Skeletal muscle tissue (tissue), 4 donors: ENCODE measurements around the gene TRPM8. TPM values are rescaled to one million over a fixed set of nuclear protein-coding genes. Genes with fewer than 3 reads are reported as not detected.

Experiments
- H3K27ac ChIP-seq: one replicate; pipeline ENCODE4 v1.7.0; 2013; ENCODE audit warnings: mild to moderate bottlenecking, low read depth, low read length, inconsistent platforms
- H3K27me3 ChIP-seq, 3 donors: one replicate each; pipeline ENCODE4 v1.7.0; 2013; ENCODE audit warnings: low read length in 3 of 3; ENCODE audit not compliant: control insufficient read depth in 3 of 3, insufficient read depth in 3 of 3
- H3K36me3 ChIP-seq, 3 donors: one replicate each; pipeline ENCODE4 v1.7.0; 2013; ENCODE audit warnings: low read length in 3 of 3; ENCODE audit not compliant: control insufficient read depth in 3 of 3, insufficient read depth in 3 of 3
- H3K4me1 ChIP-seq, 3 donors: one replicate each; pipeline ENCODE4 v1.7.0; 2013; ENCODE audit warnings: low read length in 3 of 3, mild to moderate bottlenecking in 3 of 3; ENCODE audit not compliant: control insufficient read depth in 3 of 3, insufficient read depth in 3 of 3
- H3K4me3 ChIP-seq, 3 donors: one replicate each; pipeline ENCODE4 v1.7.0; 2013; ENCODE audit warnings: low read length in 3 of 3
- H3K9ac ChIP-seq, 3 donors: one replicate each; pipeline ENCODE4 v1.7.0; 2013; ENCODE audit warnings: low read length in 3 of 3, mild to moderate bottlenecking in 3 of 3, moderate library complexity in 2 of 3, low read depth in 1 of 3
- H3K9me3 ChIP-seq, 3 donors: one replicate each; pipeline ENCODE4 v1.7.0; 2013; ENCODE audit warnings: low read length in 3 of 3; ENCODE audit not compliant: control insufficient read depth in 3 of 3
- total RNA-seq: library from RNA; depleted of rRNA; stranded (reverse); fragments of >200 nt; gene quantifications from one replicate; pipeline ENCODE4 v1.2.3, GENCODE V29; 2014
- donor health status: Osteomylitis.

Gene TRPM8
- total RNA-seq, 1 donor from 2014 or later, result not detected

DNA sequence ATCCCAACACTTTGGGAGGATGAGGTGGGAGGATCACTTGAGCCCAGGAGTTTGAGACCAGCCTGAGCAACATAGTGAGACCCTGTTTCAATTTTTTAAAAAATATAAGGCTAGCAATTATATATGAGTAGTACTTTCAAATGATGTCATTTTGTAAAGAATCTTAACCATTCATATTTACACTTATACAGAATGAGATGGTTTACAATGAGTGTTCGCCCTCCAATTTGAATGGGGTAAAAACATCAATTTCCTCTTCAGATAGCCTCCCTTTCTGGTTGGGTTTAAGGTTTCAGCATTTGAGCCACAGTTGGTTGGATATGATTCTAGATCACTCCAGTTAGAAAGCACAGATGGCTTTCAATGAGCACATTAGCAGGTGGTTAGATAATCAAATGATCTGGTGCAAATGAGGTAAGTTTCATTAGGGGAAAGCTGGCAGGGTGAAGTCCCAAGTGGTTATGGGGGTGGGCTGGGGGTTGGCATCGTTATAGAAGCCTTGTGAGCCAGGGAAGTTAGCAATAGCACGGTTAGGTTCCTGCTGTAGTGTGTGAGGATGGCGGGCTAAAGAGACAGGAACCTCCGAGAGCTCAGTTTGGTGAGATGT, 63.9 kb downstream of the TRPM8 start:
- Histone ChIP-seq H3K27ac (no peak overlapping the region), H3K27me3 (peaks cover 0 to 5% (median 4%) of the 10 kb centered on the region in 3 donors), H3K9ac (no peak overlapping the region)

DNA sequence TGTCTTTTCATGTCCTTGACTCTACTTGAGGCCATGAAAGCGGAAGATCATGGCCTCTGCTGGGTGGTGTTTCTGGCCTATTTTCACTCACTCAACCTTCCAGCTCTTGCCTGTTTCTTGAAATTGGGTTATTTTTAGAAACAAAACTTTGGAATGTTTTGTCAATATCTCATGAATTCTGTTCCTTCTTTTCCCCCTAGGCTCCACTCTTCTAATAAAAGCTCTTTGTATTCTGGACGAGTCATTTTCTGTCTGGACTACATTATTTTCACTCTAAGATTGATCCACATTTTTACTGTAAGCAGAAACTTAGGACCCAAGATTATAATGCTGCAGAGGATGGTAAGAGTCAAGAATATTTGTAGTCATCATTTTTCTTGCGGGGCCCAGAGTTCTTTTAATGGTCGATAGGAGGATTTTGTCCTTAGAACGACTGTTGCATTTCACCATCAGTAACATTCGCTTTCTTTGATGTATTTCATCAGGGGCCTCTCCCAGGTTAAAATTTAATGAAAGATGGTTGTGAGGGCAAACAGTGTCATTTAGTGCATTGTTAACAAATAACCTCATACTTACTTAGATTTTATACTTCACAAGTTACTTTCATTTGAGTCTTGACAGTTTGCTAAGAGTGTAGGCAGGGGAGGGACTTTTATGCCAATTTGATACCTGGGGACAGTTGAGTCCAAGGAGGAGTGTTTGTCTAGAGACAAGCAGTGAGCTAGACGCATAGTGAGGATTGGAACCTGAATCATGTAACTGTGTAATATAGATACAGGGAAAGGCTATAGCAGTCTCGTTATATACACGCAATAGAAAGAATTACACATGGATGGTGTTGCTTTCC, 64.6 kb downstream of the TRPM8 start:
- H3K9ac ChIP-seq, result no peak overlapping the region
- no peaks in the 10 kb centered on the region for H3K36me3 ChIP-seq
- H3K27me3 ChIP-seq, result peaks cover 0 to 5% (median 4%) of the 10 kb centered on the region in 3 donors
- no peak overlapping the region for H3K27ac ChIP-seq
- no peaks in the 10 kb centered on the region for H3K9me3 ChIP-seq
- H3K4me1 ChIP-seq, result no peaks in the 10 kb centered on the region
- H3K4me3 ChIP-seq, result no peak overlapping the region

More for the DNA sequence above, 63.9 kb downstream of the TRPM8 start:
- Histone ChIP-seq H3K4me1 (no peaks in the 10 kb centered on the region), H3K36me3 (no peaks in the 10 kb centered on the region), H3K9me3 (no peaks in the 10 kb centered on the region), H3K4me3 (no peak overlapping the region)

DNA sequence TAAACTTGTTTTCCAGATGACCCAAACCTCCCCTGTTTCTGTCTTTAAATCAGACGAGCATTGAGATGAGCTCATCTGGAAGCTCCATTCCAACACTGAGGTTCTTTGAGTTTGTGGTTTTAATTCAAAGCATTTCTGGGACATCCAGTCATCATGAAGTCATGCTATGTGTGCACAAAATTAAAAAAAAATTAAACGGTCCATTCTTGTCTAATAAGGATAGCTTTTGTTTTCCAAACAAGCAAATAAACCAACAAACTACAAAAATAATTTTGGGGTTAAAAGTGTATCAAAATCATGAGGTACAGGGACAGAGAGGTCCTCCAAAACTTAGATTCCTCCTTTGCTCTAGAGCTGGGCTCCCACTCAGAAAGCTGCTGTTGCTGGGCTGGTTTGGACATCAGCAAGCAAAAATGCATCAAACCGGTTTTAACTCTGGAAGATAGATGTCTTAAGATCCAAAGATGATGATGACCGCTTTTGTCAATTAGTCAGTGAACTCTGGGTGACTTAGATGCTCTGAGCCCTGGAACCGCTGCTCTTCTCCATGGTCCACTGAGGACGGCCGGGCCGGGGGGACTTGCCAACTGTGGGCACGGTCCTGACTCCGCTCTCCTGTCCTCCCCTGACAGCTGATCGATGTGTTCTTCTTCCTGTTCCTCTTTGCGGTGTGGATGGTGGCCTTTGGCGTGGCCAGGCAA, 65.4 kb downstream of the TRPM8 start:
- H3K9me3 ChIP-seq, result no peaks in the 10 kb centered on the region

DNA sequence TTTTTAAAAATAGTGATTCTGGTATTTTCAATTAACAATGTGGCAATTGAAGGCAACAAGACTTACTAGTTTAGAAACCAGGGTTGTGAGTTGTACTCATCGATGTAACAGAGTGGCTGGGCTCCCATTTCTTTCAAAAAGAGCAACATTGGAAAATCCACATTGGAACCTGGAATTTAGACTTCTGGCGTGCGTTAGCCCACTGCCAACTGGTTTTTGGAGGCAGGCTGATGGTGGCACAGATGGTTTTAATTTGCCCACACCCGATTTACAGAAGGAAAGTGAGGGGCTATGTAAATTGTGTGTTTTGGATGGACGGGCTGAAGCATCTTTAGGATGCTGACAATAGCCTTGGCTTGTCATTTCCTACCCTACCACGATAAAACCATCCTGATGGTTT, 66.3 kb downstream of the TRPM8 start:
- Histone ChIP-seq H3K4me3 (no peak overlapping the region), H3K9ac (no peak overlapping the region), H3K4me1 (no peaks in the 10 kb centered on the region), H3K27ac (no peak overlapping the region), H3K9me3 (no peaks in the 10 kb centered on the region), H3K36me3 (no peaks in the 10 kb centered on the region), H3K27me3 (peaks cover 0 to 5% (median 4%) of the 10 kb centered on the region in 3 donors)

More for the DNA sequence above, 65.4 kb downstream of the TRPM8 start:
- Histone ChIP-seq H3K36me3 (no peaks in the 10 kb centered on the region), H3K27ac (no peak overlapping the region), H3K4me3 (no peak overlapping the region), H3K27me3 (peaks cover 0 to 5% (median 4%) of the 10 kb centered on the region in 3 donors), H3K4me1 (no peaks in the 10 kb centered on the region), H3K9ac (no peak overlapping the region)

DNA sequence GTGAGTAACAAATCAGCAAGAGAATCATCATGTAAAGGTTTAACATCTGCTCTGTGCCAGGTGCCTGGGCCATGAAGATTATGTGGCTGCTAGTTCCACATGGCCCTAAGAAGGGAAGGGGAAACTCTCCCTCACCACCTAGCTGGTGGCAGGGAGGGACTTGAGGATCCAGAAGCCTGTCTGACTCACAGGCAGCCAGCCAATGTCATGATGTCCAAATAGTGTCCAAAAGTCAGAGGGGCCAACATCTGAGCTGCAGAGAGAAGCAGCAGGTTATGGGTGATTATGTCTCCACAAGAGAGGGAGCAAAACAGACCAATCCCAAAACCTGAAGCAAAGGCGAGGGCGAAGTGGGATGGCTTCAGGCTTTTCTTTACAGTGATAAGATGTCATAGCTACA, 71.4 kb downstream of the TRPM8 start:
- Histone ChIP-seq H3K9ac (no peak overlapping the region), H3K27me3 (peaks cover 0 to 7% (median 2%) of the 10 kb centered on the region in 3 donors), H3K36me3 (no peaks in the 10 kb centered on the region), H3K4me3 (no peak overlapping the region), H3K9me3 (no peaks in the 10 kb centered on the region), H3K4me1 (no peaks in the 10 kb centered on the region), H3K27ac (no peak overlapping the region)

DNA sequence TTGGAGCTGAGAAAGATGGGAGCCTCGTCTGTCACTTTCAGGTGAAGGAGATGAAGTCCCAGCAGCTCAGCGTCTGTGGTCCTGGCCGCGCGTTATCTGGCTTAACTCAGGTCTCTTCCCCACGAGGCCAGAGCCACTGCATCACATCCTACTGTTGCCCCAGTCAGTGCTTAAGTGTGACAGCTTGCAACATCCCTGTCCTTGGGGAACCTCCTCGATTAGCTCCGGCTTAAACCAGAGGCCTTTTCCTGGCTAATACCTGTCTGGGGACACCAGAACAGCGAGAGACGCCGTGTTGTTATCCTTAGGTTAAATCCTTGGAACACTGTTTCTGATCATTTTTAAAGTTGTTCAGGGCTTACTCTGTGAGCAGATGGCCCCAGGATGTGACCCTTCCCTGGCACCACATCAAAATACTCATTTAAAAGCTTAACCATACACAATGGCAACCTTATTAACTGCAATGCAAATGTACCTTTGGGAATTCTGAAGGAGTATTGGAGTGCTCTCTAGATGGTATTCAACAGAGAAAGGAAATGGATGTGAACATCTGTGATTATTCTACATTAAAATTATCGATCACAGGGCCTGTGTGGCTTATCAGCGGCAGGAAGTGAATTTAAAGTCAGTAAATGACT, 72.2 kb downstream of the TRPM8 start:
- Histone ChIP-seq H3K27ac (no peak overlapping the region), H3K4me1 (no peaks in the 10 kb centered on the region), H3K9ac (no peak overlapping the region), H3K9me3 (no peaks in the 10 kb centered on the region), H3K36me3 (no peaks in the 10 kb centered on the region), H3K27me3 (peaks cover 0 to 7% (median 3%) of the 10 kb centered on the region in 3 donors), H3K4me3 (no peak overlapping the region)

DNA sequence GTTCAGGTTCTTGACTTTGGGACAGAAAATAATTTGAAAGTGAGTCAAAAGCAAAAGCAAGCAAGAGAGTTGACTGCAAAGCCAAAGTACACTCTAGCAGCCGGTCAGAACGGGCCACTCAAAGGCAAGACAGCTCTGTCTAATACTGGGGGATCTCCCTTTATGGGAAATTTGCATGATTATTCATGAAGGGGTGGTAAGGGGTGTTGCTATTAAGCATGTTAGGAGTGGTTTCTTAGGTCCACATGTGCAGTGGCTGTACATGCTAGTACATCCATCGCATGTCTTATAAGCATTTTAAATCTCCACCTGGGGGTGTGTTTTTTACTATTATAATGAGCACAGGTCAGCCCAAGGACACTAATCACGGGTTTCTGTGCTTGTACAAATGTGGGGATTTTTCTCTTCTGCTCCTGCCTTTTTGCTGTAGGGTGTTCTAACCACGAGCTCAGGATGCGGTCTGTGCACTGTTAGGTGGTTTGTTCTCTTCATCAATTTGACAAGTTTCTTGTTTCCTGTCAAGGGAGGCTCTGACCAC, 73.2 kb downstream of the TRPM8 start:
- Histone ChIP-seq H3K27ac (no peak overlapping the region), H3K4me3 (no peak overlapping the region), H3K9ac (no peak overlapping the region), H3K4me1 (no peaks in the 10 kb centered on the region), H3K9me3 (no peaks in the 10 kb centered on the region), H3K27me3 (peaks cover 0 to 7% (median 3%) of the 10 kb centered on the region in 3 donors), H3K36me3 (no peaks in the 10 kb centered on the region)

DNA sequence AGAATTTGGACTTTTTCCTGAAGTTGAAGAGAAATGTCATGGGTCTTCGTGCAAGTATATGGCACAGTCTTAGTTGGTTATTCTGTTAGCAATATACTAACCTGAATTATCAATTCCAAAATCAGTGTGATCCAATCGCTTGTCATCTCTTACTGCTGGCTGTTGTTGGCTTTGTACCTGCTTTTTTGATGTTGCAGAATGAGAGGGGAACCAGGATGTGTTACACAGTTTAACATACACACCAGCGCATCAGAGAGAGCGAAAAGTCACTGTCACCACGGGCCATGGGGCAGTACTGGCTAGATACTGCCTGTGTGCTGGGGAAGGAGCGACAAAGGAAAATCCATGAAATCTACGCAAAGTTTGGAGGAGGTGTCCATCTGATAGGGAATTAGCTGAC, 74.0 kb downstream of the TRPM8 start:
- Histone ChIP-seq H3K9me3 (peaks cover 0 to under 1% (median 0%) of the 10 kb centered on the region in 3 donors), H3K27ac (no peak overlapping the region), H3K9ac (no peak overlapping the region), H3K27me3 (peaks cover 0 to 4% (median 3%) of the 10 kb centered on the region in 3 donors), H3K4me1 (no peaks in the 10 kb centered on the region), H3K4me3 (no peak overlapping the region), H3K36me3 (no peaks in the 10 kb centered on the region)

DNA sequence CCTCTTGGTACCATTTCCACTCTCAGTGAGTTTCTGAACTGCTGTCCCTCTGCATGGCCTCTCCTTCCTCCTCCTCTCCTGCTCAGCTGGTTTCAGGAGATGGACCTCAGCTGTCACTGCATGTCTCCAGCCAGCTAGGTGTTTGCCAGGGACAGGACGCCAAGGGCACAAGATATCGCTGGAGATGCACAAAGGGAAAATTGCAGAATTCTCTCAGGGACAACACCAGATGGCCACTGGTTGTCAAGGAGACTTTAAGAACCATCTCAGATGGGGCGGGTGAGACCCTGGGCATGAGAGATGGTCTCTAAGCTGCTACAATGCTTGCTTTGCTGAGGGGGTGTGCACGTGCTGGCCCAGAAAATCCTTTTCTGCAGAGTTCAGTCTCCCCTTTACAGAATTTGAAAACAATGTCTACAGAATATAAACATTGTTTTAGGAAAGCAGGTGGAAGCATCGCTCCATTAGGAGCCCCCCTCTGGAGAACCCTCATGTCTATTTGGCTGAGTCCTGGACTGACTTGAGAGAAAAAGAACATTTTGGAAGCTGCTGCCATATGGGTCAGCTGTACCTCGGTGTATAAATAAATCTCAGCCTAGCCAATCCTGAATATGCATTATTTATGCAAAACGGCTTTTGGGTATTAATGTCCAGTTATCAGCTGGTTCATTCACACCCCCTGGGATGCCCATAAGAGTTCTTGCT, 75.5 kb downstream of the TRPM8 start:
- Histone ChIP-seq H3K4me3 (no peak overlapping the region), H3K9me3 (peaks cover 0 to 2% (median 0%) of the 10 kb centered on the region in 3 donors), H3K36me3 (no peaks in the 10 kb centered on the region), H3K27me3 (peaks cover 0 to 6% (median 3%) of the 10 kb centered on the region in 3 donors), H3K9ac (no peak overlapping the region), H3K27ac (no peak overlapping the region), H3K4me1 (no peaks in the 10 kb centered on the region)
